Left renal pelvis (tissue), 4 donors: Measurements from ENCODE around the gene ZNF697. TPM values are rescaled to one million over a fixed set of nuclear protein-coding genes. Genes with fewer than 3 reads are reported as not detected.

Source experiments
- polyA plus RNA-seq, 4 donors: library from polyadenylated mRNA; unstranded; fragments of 120-200 nt; gene quantifications; one replicate each; pipeline ENCODE4 v1.2.1, GENCODE V29; 2013; ENCODE audit not compliant: insufficient read length in 4 of 4

ZNF697 gene
- polyA plus RNA-seq, 4 donors, result 14.4 to 22.0 (median 20.5) TPM

Other genes starting within 250 kb of the ZNF697 start
- 1 to 10 TPM in 3 of 4 donors, under 1 TPM in 1; 0.23 to 2.6 (median 1.5) TPM for gene HSD3B2, start 233.1 kb downstream of the ZNF697 start, polyA plus RNA-seq
- 1 to 10 TPM in 1 of 4 donors, under 1 TPM in 1, not detected in 2; 0.40 to 1.1 TPM for gene HSD3B1, start 141.1 kb downstream of the ZNF697 start, polyA plus RNA-seq
- 100 to 1,000 TPM; 117 to 273 (median 258) TPM for gene PHGDH, start 63.7 kb upstream of the ZNF697 start, polyA plus RNA-seq
- gene HMGCS2, start 120.6 kb upstream of the ZNF697 start, polyA plus RNA-seq, result 100 to 1,000 TPM in 2 of 4 donors, 10 to 100 TPM in 1, 1 to 10 TPM in 1; 3.9 to 140 (median 99.4) TPM
- 1 to 10 TPM in 3 of 4 donors, not detected in 1; 1.1 to 1.6 (median 1.2) TPM for gene REG4, start 163.2 kb upstream of the ZNF697 start, polyA plus RNA-seq
- not detected for gene ADAM30, start 248.2 kb upstream of the ZNF697 start, polyA plus RNA-seq